Astrocyte of the cerebellum (primary cell): ENCODE measurements around the gene RNF41.
"Not testable (repeated sequence)": the region's sequence is repeated elsewhere in the genome, so short reads cannot be mapped to it uniquely, and the experiment has no call there.

ENCODE experiments used
- DNase-seq: peaks from one replicate; pipeline ENCODE4 v3.0.0-alpha.2; 2011; ENCODE audit warnings: low read depth
- H3K4me3 ChIP-seq: 2 replicates; pipeline ENCODE4 v1.5.1; 2011; ENCODE audit warnings: mild to moderate bottlenecking, low read depth, low read length, moderate library complexity
- in situ Hi-C: cut with HindIII; loops from 2 replicates; pipeline ENCODE4 v1.10.0; 2017; ENCODE audit warnings: low sequenced_read_pairs
- TF ChIP-seq, protein P1 (sequence below): IDR thresholded peaks from 2 replicates; pipeline ENCODE4 v1.5.1; 2012; ENCODE audit warnings: low read length, low read depth, moderate library complexity, mild to moderate bottlenecking; ENCODE audit errors: missing control alignments

Gene RNF41

DNA sequence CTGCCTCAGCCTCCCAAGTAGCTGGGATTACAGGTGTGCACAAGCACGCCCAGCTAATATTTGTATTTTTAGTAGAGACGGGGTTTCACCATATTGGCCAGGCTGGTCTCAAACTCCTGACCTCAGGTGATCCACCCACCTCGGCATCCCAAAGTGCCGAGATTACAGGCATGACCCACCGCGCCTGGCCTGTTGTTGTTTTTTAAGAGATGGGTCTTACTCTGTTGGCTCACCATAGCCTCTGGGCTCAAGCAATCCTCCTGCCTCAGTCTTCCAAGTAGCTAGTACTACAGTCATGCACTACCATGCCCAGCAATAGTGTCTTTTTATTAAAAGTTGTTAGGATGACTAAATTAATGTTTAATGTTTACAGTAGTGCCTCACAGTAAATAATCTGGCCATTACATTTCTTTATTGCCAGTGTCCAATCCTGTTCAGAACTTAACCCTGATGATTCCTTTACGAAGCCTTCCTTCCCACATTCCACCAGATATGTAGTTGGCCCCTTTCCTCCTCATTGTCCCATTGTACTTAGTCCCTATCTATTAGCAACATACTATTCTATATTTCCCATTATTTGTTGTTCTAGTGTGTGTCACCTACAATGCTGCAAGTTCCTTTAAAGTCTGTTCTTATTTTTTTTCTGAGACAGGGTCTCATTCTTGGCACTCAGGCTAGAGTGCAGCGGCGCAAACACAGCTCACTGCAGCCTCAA lies 23.6 kb downstream of the RNF41 start:
- in situ Hi-C loops = no loop called here
- no peak overlapping the region for H3K4me3 ChIP-seq
- TF ChIP-seq, protein P1, sequence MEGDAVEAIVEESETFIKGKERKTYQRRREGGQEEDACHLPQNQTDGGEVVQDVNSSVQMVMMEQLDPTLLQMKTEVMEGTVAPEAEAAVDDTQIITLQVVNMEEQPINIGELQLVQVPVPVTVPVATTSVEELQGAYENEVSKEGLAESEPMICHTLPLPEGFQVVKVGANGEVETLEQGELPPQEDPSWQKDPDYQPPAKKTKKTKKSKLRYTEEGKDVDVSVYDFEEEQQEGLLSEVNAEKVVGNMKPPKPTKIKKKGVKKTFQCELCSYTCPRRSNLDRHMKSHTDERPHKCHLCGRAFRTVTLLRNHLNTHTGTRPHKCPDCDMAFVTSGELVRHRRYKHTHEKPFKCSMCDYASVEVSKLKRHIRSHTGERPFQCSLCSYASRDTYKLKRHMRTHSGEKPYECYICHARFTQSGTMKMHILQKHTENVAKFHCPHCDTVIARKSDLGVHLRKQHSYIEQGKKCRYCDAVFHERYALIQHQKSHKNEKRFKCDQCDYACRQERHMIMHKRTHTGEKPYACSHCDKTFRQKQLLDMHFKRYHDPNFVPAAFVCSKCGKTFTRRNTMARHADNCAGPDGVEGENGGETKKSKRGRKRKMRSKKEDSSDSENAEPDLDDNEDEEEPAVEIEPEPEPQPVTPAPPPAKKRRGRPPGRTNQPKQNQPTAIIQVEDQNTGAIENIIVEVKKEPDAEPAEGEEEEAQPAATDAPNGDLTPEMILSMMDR = no peak
- no peak for DNase-seq

DNA sequence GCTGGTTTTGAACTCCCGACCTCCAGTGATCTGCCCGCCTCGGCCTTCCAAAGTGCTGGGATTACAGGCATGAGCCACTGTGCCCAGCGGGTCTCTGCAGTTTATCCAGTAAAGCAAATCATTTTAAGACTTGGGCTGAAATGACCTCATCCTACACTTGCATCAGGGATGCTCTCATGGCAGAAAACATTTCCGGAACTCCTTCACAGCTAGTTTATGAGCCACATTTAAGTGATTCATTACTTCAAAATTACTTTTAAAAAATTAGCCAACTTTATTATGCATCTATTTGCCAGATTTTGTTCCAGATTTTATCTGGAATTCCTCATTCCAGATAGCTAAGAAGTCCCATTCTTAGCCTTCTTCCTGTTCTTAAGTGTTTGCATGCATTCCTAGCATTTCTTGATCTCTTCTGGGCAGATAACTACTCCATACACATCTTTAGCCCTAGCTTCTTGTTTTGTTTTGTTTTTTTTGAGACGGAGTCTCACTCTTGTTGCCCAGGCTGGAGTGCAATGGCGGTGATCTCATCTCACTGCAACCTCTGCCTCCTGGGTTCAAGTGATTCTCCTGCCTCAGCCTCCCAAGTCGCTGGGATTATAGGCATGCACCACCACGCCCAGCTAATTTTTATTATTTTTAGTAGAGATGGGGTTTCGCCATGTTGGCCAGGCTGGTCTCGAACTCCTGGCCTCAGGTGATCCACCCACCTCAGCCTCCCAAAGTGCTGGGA lies 24.7 kb downstream of the RNF41 start:
- in situ Hi-C loops, H3K4me3 ChIP-seq, DNase-seq: not testable (repeated sequence)

DNA sequence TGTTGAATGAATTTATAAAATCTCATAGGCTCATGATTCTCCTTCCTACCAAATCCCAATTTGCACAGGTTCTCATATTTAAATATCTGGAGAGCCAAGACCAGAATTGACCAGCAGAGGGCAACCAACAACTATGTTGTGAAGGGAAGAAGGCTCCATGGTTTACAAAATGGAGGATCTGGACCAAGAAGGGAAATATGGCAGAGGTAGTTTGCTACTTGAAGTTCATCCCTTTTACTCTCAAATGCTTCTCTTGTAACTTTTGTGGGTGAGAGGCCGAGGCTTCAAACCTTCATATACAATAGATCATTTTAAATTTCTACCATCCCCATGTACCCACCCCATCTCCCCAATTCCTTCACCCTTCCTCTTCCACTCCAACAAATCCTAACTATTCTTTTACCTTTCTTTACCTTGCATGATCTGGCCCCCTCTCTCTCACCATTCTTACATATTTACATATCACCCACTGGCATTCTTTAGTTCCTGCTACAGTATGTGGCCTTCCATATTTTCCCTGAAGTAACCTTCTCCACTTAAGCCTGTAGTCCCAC lies 28.6 kb downstream of the RNF41 start:
- TF ChIP-seq, protein P1 = peak; percentile 78
- in situ Hi-C loops = loop anchor here (5.0 kb wide), 1 partner anchor 76 kb away; the partner anchor contains the start of genes RPL41 and ZC3H10
- H3K4me3 ChIP-seq = no peak overlapping the region
- peak; percentile 84 for DNase-seq

DNA sequence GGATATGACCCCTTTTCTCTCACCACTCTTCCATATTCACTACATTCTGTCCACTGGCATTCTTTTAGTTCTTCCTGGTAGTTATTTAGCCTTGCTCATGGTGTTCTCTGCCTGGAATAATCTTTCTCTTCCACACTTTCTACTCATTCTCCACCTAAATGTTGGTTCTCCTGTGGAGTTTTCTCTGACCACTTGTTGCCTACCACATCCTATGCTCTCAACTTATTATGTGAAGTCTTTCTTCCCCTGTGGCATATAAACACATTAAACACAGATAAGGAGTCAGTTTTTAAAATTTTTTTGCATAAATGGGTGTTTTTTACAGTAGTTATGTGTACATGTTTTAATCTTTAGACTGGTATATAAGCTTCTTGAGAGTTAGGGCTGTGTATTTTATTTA lies 29.1 kb downstream of the RNF41 start:
- TF ChIP-seq, protein P1 = no peak
- in situ Hi-C loops = loop anchor here (5.0 kb wide), 1 partner anchor 75 kb away; the partner anchor contains the start of genes RPL41 and ZC3H10
- no peak for DNase-seq
- no peak overlapping the region for H3K4me3 ChIP-seq

GRCh38 chr12:56190695-56191155 lies 31.0 kb downstream of the RNF41 start:
- TF ChIP-seq, protein P1 = no peak
- peak overlapping the region; percentile 81 for H3K4me3 ChIP-seq
- in situ Hi-C loops = loop anchor here (5.0 kb wide), 1 partner anchor 73 kb away; the partner anchor contains the start of genes RPL41 and ZC3H10
- DNase-seq = no peak

- DNase-seq = peak; percentile 59
- in situ Hi-C loops = loop anchor here (5.0 kb wide), 1 partner anchor 73 kb away; the partner anchor contains the start of genes RPL41 and ZC3H10
- TF ChIP-seq, protein P1 = no peak
- peak overlapping the region; percentile 81 for H3K4me3 ChIP-seq
Observed at GRCh38 chr12:56189918-56190694, 31.6 kb downstream of the RNF41 start.
